Suprapubic skin (tissue), 4 donors: Measurements from ENCODE around the gene MAG. TPM values are rescaled to one million over a fixed set of nuclear protein-coding genes. Genes with fewer than 3 reads are reported as not detected.

ENCODE experiments used
- DNase-seq, 2 donors: peaks; one replicate each; pipeline ENCODE4 v3.0.0-alpha.2; 2019; ENCODE audit warnings: low spot score in 2 of 2
- H3K27ac ChIP-seq: fragments of 200-600 bp; sonication (generic); one replicate; pipeline ENCODE4 v1.5.1; 2019
- H3K27me3 ChIP-seq: fragments of 200-600 bp; sonication (generic); one replicate; pipeline ENCODE4 v1.5.1; 2019
- H3K36me3 ChIP-seq: fragments of 200-600 bp; sonication (generic); one replicate; pipeline ENCODE4 v1.5.1; 2019
- H3K4me1 ChIP-seq: fragments of 200-600 bp; sonication (generic); one replicate; pipeline ENCODE4 v1.5.1; 2019
- H3K4me3 ChIP-seq: fragments of 200-600 bp; sonication (generic); one replicate; pipeline ENCODE4 v1.5.1; 2019; ENCODE audit warnings: mild to moderate bottlenecking
- H3K9me3 ChIP-seq: fragments of 200-600 bp; sonication (generic); one replicate; pipeline ENCODE4 v1.5.1; 2019
- CTCF ChIP-seq, 2 donors: fragments of 200-600 bp in 1 of 2; fragments of 450-650 bp in 1 of 2; sonication (generic) in 1 of 2; IDR thresholded peaks; one replicate each; pipeline ENCODE4 v1.5.1; 2016 to 2019; ENCODE audit warnings: antibody characterized with exemption in 2 of 2, mild to moderate bottlenecking in 1 of 2, moderate library complexity in 1 of 2
- EP300 ChIP-seq: sonication (generic); formaldehyde crosslinking; IDR thresholded peaks from one replicate; pipeline ENCODE4 v1.6.1; 2017; ENCODE audit warnings: antibody characterized with exemption
- POLR2A ChIP-seq, 2 donors: fragments of 450-650 bp; IDR thresholded peaks; one replicate each; pipeline ENCODE4 v1.6.1; 2017; ENCODE audit warnings: antibody characterized with exemption in 2 of 2, mild to moderate bottlenecking in 2 of 2, moderate library complexity in 2 of 2
- POLR2AphosphoS5 ChIP-seq, 3 donors: sonication (generic); formaldehyde crosslinking; IDR thresholded peaks; one replicate each; pipeline ENCODE4 v1.6.1; 2017; ENCODE audit warnings: antibody characterized with exemption in 3 of 3
- WGBS: methylation state at CpG from one replicate; pipeline ENCODE4 v1.1.5; 2018; 5-methylcytosine and 5-hydroxymethylcytosine counted together
- total RNA-seq, 4 donors: library from RNA; depleted of rRNA; stranded (reverse); fragments of >200 nt; gene quantifications; one replicate each; pipeline ENCODE4 v1.1.0, GENCODE V29; 2016

The MAG gene
- total RNA-seq, 4 donors from 2014 or later, result not detected

GRCh38 chr19:35288331-35288730, 3.6 kb upstream of the MAG start:
- Histone ChIP-seq H3K27ac (no peak overlapping the region), H3K4me3 (no peak overlapping the region), H3K36me3 (no peaks in the 10 kb centered on the region), H3K27me3 (peaks cover 38% of the 10 kb centered on the region), H3K4me1 (peaks cover 2% of the 10 kb centered on the region), H3K9me3 (no peaks in the 10 kb centered on the region)
- WGBS, result 48% methylated on average over 2 of the region's 2 CpGs
- DNase-seq, result no peak
- TF ChIP-seq CTCF (IDR thresholded peaks at IDR 0.05) (no peak), POLR2AphosphoS5 (IDR thresholded peaks at IDR 0.05) (no peak), POLR2A (IDR thresholded peaks at IDR 0.05) (no peak), EP300 (no peak)

- no peak overlapping the region for H3K27ac ChIP-seq
- no peak for DNase-seq
- peaks cover 40% of the 10 kb centered on the region for H3K27me3 ChIP-seq
- TF ChIP-seq POLR2AphosphoS5 (IDR thresholded peaks at IDR 0.05) (no peak), CTCF (IDR thresholded peaks at IDR 0.05) (no peak), EP300 (no peak), POLR2A (IDR thresholded peaks at IDR 0.05) (no peak)
- H3K4me3 ChIP-seq, result no peak overlapping the region
- WGBS, result 57% methylated on average over 5 of the region's 5 CpGs
- H3K9me3 ChIP-seq, result no peaks in the 10 kb centered on the region
- no peaks in the 10 kb centered on the region for H3K36me3 ChIP-seq
- H3K4me1 ChIP-seq, result peaks cover 7% of the 10 kb centered on the region
These were observed 3.1 kb upstream of the MAG start for GRCh38 chr19:35288906-35289305.

GRCh38 chr19:35290381-35291127, 1.4 kb upstream of the MAG start:
- Histone ChIP-seq H3K4me3 (no peak overlapping the region), H3K4me1 (peaks cover 7% of the 10 kb centered on the region), H3K9me3 (no peaks in the 10 kb centered on the region), H3K27ac (no peak overlapping the region), H3K27me3 (peaks cover 52% of the 10 kb centered on the region), H3K36me3 (no peaks in the 10 kb centered on the region)
- WGBS, result 80% methylated on average over 15 of the region's 20 CpGs
- no peak for TF ChIP-seq POLR2A (IDR thresholded peaks at IDR 0.05)
- TF ChIP-seq POLR2AphosphoS5 (IDR thresholded peaks at IDR 0.05), result no peak
- TF ChIP-seq CTCF (IDR thresholded peaks at IDR 0.05), result no peak
- TF ChIP-seq EP300, result no peak
- DNase-seq, result no peak

- no peaks in the 10 kb centered on the region for H3K9me3 ChIP-seq
- no peak for DNase-seq
- H3K36me3 ChIP-seq, result no peaks in the 10 kb centered on the region
- no peak overlapping the region for H3K27ac ChIP-seq
- H3K4me3 ChIP-seq, result no peak overlapping the region
- peaks cover 57% of the 10 kb centered on the region for H3K27me3 ChIP-seq
- no peak for TF ChIP-seq POLR2AphosphoS5 (IDR thresholded peaks at IDR 0.05)
- TF ChIP-seq EP300, result no peak
- TF ChIP-seq POLR2A (IDR thresholded peaks at IDR 0.05), result no peak
- no peak for TF ChIP-seq CTCF (IDR thresholded peaks at IDR 0.05)
- H3K4me1 ChIP-seq, result peaks cover 7% of the 10 kb centered on the region
- 32% methylated on average over 6 of the region's 6 CpGs for WGBS
These were observed 702 bp upstream of the MAG start for GRCh38 chr19:35291259-35291658.

- peaks cover 7% of the 10 kb centered on the region for H3K4me1 ChIP-seq
- no peak overlapping the region for H3K27ac ChIP-seq
- H3K4me3 ChIP-seq, result no peak overlapping the region
- no peaks in the 10 kb centered on the region for H3K36me3 ChIP-seq
- H3K9me3 ChIP-seq, result no peaks in the 10 kb centered on the region
- 45% methylated on average over 22 of the region's 23 CpGs for WGBS
- TF ChIP-seq POLR2AphosphoS5 (IDR thresholded peaks at IDR 0.05) (no peak), CTCF (IDR thresholded peaks at IDR 0.05) (no peak), POLR2A (IDR thresholded peaks at IDR 0.05) (no peak), EP300 (no peak)
- peaks cover 69% of the 10 kb centered on the region for H3K27me3 ChIP-seq
- no peak for DNase-seq
These were observed 731 bp downstream of the MAG start for GRCh38 chr19:35292421-35293362.
